GM18870 (cell line): ENCODE results near the gene KCNIP4.

ENCODE experiments used
- ATAC-seq: cut with Tn5 transposase; IDR thresholded peaks from one replicate; pipeline ENCODE4 v1.9.1; 2021; ENCODE audit warnings: moderate library complexity; ENCODE audit not compliant: unreplicated experiment

KCNIP4 gene

DNA sequence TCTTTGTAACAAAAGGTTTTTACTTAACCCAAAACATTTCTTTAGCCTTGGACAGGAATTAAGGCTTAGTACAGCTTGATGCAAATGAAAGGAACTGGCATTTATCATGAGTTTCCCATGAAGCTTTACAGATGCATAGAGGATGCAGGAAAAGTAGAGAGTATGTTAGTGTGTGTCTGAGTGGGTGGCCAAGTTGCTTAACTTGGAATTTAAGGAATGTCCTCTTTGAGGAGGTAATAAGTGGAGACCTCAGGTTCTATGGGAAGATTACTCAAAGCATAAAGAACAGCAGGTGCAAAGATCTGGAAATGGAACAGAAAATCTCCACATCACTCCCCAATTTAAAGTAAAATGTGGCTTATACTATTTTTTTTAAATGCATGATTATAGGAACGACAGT, 457.9 kb downstream of the KCNIP4 start:
- no peak for ATAC-seq

- no peak for ATAC-seq
Observed at GRCh38 chr4:21476757-21477156, 471.8 kb downstream of the KCNIP4 start.

DNA sequence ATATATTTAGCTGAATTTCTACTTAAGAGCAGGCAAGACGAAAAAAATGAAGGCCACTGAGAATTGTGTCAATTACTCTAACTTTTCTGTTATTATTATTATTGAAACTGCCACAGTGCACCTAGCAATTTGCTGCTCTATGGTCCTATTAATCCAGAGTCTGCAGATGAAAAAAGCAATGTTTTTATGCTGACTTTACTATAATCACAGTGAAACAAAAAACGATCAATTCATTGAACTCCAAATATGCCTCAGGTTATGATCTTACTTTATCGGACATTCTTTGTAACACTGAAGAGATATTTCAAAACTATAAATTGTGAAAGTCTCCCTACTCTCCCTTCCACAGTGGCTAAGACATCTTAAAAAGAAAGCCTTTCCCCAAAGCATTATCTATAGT, 474.4 kb downstream of the KCNIP4 start:
- ATAC-seq, result no peak

DNA sequence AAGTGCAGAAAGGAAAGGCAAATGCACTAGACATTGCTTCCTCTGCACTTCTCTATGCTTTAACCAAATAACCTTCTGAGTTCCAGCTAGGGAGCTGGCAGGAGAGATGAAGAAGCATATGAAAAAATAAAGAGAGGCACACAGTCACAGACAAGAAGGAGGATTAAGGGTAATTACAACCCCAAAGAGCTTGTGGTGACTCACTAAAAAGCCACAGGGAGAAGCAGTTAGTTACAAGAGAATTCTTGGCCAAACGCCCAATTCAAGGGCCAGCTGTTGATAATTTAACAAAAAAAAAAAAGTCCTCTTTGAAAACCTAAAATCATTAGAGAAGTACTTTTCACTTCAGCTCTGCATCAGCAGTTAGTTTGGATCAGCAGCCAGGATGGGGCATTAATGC, 478.0 kb downstream of the KCNIP4 start:
- no peak for ATAC-seq

- no peak for ATAC-seq
Observed at GRCh38 chr4:21469438-21470300, 478.9 kb downstream of the KCNIP4 start.

DNA sequence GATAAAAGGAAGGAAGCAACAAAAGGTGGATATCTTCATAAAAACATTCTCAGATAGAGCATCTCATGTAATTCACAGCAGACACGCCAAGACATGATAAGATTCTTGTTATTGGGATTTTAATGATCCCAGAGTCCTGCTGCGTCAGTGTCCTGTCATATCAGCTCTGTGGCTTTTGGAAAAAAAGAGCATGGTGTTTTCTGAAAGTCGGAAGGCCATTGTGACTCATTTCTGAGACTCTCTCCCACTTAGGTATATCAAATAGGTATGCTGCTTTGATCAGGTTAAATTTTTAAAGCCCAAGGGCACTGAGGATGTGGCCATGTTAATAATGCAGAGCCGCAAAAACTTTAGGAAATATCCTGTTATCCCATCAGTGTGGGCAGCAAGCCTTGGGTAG, 481.0 kb downstream of the KCNIP4 start:
- no peak for ATAC-seq

GRCh38 chr4:21457086-21457840, 491.3 kb downstream of the KCNIP4 start:
- ATAC-seq, result no peak

DNA sequence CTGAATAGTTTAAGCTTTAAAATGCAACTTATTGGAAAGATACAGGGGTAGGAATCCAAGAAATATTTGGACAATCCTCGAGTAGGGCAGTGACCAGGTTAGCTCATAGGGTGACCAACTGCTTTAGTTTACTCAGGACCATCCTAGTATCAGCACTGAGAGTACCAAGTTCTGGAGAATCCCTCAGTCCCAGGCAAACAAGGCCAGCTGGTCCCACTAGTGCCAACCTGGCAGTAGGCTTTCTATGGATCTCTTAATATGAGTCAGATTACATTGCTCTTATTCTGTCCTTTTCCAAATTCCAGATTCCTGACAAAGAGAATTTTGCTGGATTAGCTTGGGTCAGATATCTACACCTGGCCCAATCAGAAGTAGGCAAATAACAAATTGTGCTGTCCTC, 493.7 kb downstream of the KCNIP4 start:
- ATAC-seq, result no peak

DNA sequence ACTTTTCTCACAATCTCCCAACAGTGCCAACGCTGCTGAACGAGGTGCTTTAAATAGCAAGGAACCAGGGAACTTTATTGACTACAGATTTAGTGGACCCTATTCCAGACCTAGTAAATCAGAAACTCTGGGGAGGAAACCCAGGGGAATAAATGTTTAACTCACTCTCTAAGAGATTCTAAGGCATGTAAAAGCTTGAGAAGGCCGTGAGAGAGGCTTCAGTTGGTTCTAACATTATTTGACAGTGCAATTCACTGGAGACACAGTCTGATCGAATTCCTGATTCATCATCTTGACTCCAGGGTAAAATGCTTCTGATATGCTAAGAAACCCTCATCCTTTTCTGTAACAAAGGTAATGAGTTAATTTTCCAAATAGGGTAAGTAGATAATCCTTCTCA, 494.4 kb downstream of the KCNIP4 start:
- no peak for ATAC-seq

- no peak for ATAC-seq
Observed at GRCh38 chr4:21452931-21453330, 495.6 kb downstream of the KCNIP4 start.

GRCh38 chr4:21451032-21451431, 497.5 kb downstream of the KCNIP4 start:
- no peak for ATAC-seq

- ATAC-seq, result no peak
Observed at GRCh38 chr4:21450331-21450730, 498.2 kb downstream of the KCNIP4 start.

- no peak for ATAC-seq
Observed at GRCh38 chr4:21447301-21448054, 501.1 kb downstream of the KCNIP4 start.

DNA sequence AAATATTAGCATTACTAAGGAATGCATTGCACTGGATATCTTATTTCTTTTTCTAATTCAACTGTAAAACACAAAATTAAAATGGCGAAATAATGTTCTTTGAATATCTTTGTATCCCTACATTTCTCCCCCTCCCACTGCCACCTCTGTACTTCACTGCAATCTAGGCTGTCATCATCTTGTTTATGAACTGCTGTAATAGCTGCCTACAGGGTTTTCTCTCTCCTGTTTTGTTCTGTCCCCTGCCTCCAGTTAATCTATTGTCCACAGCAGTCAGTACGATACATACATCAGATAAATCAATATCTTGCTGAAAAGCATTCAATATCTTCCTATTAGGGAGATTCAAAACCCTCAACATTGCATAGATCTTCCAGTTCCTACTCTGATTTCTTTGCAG, 528.4 kb downstream of the KCNIP4 start:
- ATAC-seq, result no peak

DNA sequence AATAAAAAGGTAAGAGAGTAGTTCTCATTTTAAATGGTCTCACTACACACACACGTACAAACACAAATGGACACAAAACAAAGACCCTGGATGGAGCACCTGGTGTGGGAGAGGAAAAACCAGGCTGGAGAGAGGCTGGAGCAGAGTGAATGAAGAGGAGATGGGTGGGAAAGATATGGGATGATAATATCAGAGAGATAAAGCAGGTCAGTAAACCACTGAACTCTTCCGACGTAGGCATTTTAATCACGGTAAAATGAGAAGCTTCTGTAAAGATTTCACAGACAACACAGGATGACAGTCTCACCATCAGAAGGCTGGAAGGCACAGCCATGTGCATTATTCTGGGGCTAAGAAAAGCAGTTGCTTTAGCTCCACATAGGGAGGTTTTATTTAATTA, 532.8 kb downstream of the KCNIP4 start:
- ATAC-seq, result no peak

GRCh38 chr4:21413807-21414370, 534.7 kb downstream of the KCNIP4 start:
- no peak for ATAC-seq

GRCh38 chr4:21411086-21411485, 537.5 kb downstream of the KCNIP4 start:
- ATAC-seq, result no peak

GRCh38 chr4:21410372-21410771, 538.2 kb downstream of the KCNIP4 start:
- ATAC-seq, result no peak

DNA sequence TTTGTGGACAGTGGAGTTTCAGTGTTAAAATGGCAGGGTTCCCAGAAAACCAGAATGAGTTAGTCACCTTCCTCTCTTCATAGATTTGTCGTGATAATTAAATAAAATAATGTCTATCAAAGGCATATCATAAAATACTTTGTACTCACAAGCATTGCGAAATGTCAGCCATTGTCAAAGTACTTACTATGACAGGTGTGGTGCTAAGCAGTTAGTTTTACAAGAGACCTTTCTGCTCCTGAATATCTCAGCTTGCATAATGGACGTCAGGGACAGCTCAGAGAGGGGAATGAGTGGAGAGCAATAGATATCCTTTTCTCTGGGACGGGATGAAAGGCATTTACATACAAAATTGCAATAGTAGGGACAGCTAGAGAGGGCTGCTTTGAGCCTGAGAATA, 560.9 kb downstream of the KCNIP4 start:
- no peak for ATAC-seq

DNA sequence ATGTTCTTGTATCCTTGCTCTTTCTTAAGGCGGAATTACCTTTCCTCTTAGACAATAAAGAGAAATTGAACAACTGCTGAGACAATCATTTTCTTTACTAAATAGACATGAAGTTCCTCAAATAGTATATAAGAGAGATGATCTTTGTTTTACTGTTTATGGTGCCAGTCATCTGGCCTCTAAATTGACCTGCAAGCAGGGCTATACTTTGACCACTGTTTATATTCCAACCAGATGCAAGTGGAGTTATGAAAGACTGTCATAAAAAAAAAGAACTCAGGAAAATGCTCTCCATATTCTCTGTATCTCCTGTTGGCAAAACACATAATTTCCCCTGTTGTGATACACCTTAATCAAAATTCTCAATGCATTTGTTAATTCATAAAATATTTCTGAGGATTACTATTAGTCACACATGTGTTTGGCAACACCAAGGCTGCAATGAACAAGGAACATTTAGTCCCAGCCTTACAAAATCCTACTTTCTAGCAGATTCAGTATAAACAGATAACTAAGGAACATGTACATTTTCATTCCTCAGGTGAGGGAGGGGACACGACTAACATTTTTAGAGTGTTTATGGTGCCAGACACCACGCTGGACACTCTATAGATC, 562.3 kb downstream of the KCNIP4 start:
- no peak for ATAC-seq

DNA sequence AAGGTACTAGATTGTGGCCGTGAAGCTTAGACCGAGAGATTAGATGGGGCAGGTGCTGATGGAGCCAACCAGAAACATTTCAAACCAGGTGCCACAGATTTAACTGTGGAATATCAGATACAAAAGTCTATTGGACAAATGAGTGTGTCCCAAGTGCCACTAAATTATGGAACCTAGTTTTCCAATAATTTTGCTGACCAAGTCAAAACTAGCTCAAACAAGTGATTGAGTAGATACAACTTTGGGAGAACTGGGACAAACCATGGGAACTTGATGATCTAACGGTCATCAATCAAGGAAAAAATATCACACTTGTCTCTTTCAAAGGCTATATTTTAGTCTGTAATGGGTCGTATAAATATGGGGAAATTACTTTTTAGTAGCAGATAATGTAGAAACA, 562.9 kb downstream of the KCNIP4 start:
- no peak for ATAC-seq
